Uterus (tissue), 2 donors: ENCODE data around the gene NR6A1.

Experiments
- CTCF ChIP-seq, 4 experiments: fragments of 200-600 bp in 2 of 4; fragments of 450-650 bp in 2 of 4; sonication (generic) in 2 of 4; IDR thresholded peaks; one replicate each; pipeline ENCODE4 v1.5.1; 2016 to 2019; ENCODE audit warnings: antibody characterized with exemption in 4 of 4, mild to moderate bottlenecking in 2 of 4, moderate library complexity in 1 of 4
- POLR2A ChIP-seq, 2 donors: fragments of 450-650 bp; IDR thresholded peaks; one replicate each; pipeline ENCODE4 v1.6.1; 2016; ENCODE audit warnings: antibody characterized with exemption in 2 of 2, mild to moderate bottlenecking in 1 of 2, moderate library complexity in 1 of 2

GRCh38 chr9:124569942-124570341 lies 201.2 kb downstream of the NR6A1 start:
- TF ChIP-seq CTCF (IDR thresholded peaks at IDR 0.05) = no peak
- TF ChIP-seq POLR2A (IDR thresholded peaks at IDR 0.05) = no peak
